ENCODE data around the gene CLCN1.

CLCN1 gene

DNA sequence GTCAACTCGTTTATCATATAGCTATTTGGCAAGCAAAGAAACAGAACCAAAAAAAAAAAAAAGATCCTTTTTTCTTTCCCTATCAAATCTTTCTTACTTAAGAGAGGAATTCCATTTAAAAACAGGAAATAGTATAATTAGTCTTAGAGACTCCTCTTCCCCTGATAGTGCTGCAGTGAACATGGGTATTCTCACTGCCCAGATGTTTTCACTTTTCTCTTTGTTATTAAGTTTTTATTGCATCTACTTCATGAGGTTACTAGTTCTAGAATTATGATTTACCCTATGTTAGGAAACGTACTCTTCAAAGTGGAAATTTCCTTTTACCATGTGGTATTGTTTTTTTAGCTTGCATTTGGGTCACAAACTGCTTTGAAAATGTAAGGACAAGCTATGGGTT, 19.2 kb upstream of the CLCN1 start:
- DNase-seq: no peak

DNA sequence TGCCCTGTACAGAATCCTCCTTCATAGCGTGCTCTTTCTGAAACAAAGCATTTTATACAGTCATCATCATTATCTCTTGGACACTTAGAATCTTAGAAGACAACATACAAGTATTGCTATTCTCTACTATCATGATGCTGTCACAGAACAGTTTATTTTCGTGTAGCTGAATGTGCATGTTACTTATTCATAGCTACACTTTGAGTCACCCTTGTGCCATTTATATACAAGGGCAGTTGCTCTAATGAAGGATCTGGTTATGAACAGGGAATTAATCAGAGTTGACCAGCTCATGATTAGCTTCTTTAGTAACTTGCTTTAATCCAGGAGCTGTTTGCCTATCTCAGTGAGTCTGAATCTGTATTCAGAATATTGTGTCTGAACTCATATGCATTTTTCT, 16.6 kb upstream of the CLCN1 start:
- no peak for DNase-seq

DNA sequence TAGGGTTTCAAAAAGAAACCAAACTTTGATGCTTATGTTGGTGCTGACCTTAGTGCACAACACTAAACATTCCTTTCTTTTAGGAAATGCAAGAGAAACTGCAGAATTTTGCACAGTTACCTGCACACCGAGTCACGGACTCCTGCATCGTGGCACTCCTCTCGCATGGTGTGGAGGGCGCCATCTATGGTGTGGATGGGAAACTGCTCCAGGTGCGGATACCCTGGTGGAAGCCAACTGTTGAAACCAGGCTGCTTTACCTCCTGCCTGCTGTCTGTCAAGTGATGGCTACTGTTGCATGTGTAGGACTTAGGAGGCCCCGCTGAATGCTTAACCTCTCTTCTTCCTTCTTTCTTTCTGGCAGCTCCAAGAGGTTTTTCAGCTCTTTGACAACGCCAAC, 16.1 kb upstream of the CLCN1 start:
- peak; percentile 67 for DNase-seq

DNA sequence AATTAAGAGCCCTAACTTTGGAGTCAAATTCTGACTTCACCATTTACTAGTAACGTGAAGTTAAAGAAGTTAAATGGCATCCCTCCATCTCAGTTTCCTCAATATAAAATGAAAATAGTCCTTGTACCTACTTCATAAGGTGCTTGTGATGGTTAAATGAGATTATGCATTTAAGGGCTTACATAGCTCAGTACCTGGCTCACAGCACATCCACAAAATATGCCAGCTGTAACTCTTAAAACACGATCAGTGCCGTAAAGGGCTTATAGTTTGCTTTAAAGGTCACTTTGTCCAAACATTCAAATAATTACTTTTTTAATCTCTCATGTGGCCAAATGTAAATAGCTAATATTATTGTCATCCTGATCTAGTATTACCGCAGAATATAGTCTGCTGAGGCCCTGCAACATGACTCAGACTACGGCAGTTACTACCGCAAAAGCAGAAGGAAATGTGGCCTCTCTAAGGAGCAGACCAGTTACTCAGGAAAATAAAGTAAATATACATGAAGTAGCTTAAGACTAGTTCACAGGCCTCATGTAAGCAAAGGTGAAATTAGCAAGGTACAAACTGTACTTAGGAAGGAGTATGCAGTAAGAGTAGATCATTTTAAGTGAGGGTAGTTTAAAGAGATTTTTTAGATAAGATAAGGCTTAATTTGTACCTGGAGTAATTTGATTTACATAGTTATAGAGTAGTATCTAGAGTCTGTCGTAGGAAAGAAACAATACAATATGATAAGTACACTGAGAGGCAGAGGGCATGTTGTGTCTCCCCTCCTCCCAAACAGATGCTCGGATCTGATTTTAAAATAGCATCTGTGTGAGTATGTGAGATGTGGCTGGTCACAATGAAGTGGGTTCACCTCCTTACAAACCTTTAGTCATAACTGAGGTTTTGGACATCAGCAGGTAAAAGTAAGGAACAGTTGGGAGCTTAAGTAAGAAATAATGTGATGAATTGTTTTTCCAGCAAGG, 14.7 kb upstream of the CLCN1 start:
- no peak for DNase-seq

DNA sequence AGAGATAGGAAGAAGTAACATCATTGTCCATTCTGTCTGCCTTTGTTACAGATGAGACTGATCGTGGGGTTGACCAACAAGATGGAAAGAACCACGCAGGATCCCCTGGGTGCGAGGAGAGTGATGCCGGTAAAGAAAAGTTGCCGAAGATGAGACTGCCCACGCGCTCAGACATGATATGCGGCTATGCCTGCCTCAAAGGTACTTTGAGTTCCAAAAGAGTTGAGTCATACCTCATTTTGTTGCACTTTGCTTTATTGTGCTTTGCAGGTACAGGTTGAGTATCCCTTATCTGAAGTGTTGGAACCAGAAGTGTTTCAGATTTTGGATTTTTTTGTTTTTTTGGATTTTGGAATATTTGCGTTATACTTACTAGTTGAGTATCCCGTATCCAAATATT, 12.2 kb upstream of the CLCN1 start:
- no peak for DNase-seq

DNA sequence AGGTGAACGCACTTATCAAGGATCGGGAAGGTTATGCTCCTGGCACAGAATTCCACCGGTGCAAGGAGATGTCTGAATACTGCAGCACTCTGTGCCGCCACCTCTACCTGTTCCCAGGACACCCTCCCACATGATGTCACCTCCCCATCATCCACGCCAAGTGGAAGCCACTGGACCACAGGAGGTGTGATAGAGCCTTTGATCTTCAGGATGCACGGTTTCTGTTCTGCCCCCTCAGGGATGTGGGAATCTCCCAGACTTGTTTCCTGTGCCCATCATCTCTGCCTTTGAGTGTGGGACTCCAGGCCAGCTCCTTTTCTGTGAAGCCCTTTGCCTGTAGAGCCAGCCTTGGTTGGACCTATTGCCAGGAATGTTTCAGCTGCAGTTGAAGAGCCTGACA, 11.0 kb upstream of the CLCN1 start:
- no peak for DNase-seq

DNA sequence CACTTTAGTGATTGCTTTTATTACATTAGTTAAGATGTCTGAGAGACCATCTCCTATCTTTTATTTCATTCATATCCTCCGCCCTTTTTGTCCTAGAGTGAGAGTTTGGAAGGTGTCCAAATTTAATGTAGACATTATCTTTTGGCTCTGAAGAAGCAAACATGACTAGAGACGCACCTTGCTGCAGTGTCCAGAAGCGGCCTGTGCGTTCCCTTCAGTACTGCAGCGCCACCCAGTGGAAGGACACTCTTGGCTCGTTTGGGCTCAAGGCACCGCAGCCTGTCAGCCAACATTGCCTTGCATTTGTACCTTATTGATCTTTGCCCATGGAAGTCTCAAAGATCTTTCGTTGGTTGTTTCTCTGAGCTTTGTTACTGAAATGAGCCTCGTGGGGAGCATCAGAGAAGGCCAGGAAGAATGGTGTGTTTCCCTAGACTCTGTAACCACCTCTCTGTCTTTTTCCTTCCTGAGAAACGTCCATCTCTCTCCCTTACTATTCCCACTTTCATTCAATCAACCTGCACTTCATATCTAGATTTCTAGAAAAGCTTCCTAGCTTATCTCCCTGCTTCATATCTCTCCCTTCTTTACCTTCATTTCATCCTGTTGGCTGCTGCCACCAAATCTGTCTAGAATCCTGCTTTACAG, 10.4 kb upstream of the CLCN1 start:
- DNase-seq: peak; percentile 78

DNA sequence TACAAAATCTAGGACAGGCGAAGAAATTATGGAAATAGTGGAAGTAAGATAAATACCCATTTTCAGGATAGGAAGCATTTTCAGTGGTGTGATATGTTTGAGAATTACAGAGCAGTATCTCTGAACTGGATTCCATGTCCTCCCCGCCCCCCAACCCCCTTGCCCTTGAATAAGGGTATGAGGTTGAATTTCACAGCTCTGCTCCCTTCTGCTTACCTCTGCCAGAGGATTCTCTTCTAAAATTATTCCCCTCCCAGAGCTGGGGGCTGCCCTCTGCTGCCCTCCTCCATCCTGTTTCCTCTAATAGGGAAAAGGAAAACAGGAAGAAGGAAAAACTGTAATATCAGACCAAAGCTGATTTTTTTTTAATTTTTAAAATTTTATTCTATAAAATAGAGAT, 7.3 kb upstream of the CLCN1 start:
- DNase-seq: no peak

DNA sequence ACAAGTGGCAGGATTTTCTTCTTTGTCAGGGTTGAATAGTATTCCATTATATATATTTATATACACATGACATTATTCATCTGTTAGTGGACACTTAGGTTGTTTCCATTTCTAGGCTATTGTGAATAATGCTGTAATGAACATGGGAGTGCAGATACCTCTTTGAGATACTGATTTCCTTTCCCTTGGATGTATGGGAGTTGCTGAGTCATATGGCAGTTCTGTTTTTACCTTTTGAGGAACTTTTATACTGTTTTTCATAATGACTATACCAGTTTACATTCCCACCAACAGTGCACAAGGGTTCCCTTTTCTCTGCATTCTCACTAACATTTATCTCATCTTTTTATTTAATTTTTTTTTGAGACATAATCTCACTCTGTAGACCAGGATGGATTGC, 1.8 kb upstream of the CLCN1 start:
- no peak for DNase-seq

DNA sequence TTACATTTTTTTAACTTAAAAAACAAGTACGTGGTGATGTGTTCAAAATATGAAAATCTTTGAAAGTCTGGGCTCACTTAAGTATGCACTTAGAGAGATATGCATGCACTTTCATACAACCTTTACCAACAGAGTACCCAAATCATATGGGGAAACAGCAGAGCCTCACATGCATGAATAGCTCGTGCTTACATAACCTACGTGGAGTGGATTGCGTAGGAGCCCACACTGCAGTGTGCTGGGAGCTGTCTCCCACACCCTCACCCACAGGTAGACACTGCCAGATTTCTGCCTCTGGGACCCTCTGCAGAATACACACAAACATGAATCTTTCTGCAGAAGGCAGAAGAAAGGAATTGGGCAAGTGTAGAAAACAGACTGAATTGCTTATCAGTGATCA, 581 bp downstream of the CLCN1 start:
- no peak for DNase-seq

DNA sequence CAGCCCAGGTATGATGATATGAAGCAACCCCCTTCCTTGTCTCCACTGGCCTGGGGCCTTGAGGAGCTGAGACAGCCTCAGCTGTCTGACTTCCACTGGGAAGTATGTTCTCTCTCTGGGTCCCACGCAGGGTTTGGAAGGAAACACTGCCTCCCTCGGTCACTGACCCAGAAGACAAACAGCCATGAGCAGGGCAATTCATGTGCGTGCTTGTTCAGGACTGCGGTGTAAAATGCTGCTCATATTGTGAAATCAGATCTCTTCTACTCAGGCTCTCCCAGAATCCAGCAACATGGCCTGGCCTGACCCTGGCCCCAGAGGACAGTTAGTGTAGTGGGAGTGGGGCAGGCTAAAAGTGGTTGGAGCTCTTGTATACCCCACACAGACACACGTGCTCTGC, 2.8 kb downstream of the CLCN1 start:
- DNase-seq: no peak

DNA sequence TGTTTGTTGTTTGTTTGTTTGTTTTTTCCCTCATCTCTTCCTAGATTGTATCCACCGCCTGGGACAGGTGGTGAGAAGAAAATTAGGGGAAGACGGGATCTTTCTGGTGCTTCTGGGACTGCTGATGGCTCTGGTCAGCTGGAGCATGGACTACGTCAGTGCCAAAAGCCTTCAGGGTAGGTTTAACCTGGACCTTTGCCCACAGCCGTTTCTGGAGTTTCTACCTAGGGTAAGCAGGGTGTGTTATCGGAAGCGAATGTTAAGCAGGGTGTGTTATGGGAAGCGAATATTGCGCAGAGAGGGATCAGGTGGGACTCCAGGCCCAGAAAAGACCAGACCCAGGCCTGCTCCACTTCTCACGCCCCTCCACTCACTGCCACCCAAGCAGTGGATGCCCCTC, 4.7 kb downstream of the CLCN1 start:
- DNase-seq: no peak

DNA sequence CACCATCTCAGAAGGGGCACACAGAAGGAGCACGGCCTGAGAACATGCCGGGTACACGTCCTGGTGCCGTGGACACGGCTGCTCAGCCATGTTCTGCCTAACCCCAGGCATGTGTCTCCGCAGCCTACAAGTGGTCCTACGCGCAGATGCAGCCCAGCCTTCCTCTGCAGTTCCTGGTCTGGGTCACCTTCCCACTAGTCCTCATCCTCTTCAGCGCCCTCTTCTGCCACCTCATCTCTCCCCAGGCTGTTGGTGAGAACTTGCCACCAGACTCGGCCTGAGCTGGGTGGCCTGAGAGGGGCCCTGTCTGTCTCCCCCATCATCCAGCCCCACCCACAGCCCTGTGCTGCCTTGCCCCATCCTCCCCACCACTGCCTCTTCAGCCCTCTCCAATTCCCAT, 5.3 kb downstream of the CLCN1 start:
- DNase-seq: no peak

DNA sequence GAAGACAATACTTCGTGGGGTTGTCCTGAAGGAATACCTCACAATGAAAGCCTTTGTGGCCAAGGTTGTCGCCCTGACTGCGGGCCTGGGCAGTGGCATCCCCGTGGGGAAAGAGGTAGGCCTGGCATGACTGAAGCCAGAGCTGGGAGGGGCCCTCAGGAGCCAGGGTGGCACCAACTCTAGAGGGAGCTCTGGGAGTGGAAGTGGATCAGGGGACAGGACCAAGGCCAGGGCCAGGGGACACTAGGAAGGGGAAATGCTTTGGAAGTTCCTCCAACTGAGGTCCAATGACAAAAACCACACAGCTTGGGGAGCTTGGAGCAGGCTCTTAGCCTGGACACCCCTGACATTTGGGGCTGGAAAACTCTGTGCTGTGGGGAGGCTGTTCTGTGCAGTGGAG, 5.8 kb downstream of the CLCN1 start:
- DNase-seq: no peak

DNA sequence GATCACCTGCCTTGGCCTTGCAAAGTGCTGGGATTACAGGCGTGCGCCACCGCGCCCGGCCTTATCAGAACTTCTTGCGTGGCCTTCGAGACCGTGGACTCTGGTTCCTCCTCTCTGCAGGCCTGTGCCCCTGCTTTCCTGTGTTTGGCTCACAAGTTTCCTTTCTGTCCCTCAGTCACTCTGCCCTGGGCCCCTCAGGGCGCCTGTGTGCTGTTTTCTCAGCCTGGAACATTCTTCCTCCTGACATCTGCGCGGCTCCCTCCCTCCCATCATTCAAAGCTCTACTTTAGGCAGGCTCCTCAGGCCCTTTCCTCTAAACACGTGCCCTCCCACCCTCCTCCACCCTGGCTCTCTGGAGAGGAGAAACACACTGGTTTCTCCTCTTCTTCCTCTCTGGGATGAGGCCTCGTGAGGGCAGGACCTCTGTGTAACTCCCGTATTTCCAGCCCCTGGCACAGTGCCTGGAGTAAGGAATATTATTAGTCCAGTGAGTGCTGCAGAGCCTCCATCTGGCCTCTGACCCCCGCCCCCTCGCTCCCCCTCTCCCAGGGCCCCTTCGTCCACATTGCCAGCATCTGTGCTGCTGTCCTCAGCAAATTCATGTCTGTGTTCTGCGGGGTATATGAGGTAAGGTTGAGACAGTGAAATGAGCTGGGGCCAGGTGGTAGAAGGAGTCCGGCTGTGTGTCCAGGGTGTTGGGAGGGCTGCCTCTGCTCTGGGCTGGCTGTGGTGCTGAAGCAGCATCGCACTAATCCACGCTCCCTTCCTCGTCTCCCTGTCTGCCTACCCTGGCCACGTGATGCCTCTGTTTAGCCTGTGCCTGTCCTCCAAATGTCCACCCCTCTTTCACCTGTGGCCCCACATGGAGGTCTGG, 7.1 kb downstream of the CLCN1 start:
- DNase-seq: no peak

DNA sequence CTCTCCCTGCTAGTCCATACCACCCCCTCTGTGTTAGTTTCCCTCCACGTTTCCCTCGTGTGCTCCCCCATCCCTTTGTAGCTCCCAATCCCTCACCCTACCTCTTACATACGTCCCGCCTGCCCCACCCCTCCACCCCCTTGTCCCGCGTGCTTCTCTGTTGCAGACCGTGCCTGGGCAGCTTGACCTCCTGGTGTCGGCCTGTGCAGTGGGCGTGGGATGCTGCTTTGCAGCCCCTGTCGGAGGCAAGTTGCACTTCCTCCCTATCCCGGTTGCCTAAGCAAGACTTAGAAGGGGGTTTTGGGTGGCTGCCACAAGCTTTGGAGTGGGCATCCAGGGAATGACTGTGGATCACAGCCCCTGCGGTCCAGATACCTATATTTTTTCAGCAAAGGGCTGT, 7.7 kb downstream of the CLCN1 start:
- DNase-seq: no peak

DNA sequence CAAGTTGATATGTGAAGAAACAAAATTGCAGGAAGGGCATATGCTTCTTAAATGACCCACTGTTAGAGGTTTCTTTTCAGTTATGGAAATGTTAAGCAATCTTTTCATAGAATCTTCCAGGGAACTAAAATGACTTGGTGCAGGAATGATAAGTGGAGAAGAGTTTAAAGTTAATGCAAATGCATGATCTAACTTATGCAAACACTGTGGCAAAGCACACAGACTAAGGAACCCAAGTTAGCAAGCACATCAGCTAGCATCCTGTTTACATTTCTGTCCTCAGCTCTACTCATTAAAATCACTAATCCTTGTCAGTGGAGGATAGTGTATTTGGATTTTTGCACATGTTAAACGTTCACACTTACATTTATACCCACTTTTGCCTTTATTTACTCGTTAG, 9.3 kb downstream of the CLCN1 start:
- no peak for DNase-seq

DNA sequence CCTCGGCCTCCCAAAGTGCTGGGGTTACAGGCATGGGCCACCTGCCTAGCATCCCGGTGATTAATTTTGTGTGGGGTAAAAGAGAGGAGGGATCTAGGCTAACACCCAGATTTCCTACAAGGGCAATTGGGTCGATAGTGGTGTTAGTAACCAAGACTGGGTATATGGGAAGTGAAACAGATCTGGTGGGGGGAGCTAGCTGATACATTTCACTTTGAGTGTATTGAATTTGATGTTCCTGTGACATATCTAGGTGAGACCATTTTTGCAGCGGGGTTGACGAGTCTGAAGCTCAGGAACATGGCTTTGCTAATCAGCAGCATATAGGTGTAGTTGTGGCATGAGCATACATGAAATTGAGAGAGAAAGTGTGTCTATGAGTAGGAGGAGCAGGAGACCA, 12.0 kb downstream of the CLCN1 start:
- DNase-seq: no peak

DNA sequence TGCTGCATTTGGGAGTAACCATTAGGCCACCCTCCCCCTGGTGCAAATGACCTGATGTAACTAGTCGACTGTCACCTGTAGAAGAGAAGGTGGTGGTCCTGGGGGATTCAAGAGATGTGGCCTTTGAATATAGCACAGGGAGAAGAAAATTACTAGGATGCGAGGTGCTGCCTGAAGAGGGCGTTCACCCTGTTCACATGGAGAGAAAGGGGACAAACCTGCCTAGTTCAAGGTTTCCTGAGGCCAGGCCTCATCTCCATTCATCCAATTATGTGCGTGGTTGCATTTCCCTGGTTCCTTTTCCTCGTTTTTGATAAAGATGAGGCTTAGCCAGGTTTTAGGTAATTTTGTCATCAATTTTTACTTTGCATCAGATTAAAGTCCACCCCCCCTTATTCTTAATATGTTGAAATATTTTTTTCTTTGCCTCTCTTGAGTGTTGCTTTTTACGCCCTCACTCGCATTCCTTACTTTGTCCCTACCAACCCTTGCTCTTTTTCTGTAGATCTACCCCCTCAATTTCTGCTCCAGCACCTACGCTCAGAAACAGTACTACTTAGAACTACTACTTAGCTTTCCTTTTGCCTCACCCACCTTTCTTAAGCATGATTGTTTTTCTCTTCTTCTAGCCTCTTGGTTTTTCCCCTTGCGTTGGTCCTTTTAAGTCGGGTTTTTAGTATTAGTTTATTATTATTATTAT, 13.7 kb downstream of the CLCN1 start:
- DNase-seq: no peak

DNA sequence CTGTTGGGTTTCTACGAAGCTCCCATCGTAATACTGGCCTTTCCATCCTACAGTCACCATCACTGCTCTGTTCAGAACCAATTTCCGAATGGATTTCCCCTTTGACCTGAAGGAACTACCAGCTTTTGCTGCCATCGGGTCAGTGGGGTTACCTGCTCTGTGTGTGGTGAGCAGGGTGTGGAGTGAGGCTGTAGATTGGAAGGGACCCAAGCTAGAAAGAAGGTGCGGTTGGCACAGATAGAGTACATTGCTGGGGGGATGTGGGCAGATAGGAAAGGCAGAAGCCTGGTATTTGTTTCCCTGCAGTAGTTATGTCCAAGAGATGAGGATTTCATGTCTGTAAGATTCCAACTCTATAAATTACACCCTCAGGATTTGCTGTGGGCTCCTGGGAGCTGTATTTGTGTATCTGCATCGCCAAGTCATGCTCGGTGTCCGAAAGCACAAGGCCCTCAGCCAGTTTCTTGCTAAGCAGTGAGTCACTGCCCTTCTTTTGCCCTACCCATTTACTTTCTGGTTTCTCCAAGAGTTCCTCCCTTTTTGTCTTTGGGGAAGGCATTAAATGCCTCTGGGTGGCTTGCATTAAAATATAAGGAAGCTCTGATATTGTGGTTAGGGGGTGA, 15.4 kb downstream of the CLCN1 start:
- DNase-seq: no peak

DNA sequence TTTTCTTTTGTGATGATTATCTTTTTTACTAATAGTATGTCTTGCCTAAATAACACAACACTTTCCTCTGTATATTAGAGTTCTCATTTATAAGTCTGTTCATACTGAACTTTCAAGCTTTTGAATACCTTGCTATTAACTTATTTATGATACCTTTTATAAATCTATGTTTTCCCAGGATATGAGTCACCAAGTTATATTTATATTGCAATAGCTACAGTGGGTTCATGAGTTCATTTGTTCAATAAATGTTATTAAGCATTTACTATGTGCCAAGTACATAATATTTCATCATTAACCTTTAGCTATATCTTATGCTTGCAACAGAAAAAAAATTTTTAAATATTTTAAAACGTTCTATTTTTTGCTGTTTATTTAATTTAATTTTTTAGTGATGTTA, 18.3 kb downstream of the CLCN1 start:
- no peak for DNase-seq

DNA sequence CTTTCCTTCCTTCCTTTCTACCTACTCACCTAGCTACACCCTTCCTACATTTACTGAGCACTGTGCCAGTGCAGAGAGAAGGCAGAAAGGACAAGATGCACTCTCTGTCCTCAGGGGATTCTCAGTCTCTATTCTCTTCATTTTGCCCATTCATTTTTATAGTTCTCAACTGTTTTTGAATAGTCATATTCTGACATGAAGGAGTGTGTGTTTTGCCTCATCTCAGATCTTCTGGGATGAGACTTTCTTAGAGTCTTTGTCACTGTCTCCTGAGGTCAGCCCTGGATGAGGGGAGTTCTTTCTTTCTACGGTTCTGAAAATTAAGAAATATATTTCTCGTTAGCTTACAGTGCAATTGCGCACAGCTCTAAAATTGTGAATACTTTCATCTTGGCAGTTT, 21.3 kb downstream of the CLCN1 start:
- no peak for DNase-seq
